ENCODE measurements around the gene CDC14B. TPM values are rescaled to one million over a fixed set of nuclear protein-coding genes. Genes with fewer than 3 reads are reported as not detected.
"Not testable (repeated sequence)": the region's sequence is repeated elsewhere in the genome, so short reads cannot be mapped to it uniquely, and the experiment has no call there.

CDC14B gene
- total RNA-seq, result 31.3 TPM

DNA sequence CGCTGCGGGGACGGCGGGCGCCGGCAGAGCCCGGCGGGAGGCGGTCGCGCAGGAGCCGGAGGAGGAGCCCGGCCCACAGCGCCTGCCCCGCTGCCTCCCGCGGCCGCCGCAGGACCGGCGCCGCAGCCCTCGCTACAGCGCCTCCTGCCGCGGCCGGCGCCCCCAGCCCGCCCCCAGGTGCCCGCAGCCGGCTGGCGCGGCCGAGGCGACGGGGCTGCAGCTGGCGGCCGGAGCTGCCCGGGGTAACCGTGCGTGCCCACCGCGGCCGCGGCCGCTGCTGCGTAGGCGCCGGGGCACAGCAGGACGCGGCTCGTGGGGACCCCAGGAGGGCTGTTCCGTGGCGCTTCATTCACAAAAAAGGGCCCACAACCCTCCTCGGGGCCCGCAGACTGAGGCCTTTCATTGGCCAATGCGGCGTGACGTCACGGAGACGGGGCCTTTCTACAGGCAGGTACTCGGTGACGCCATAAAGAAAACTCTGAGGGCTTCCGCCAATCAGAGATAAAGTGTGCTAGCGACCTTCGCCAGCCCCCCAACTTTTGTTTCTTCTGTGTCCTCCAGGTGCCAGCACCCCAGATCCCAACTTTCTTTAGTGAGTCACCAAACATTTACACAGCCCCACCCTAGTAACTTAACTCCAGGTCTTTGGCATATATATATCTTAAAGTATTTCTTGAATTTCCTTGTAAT is at the start of gene CDC14B:
CDC14B (minus strand) TSS at position 353 of the 690 bp plus-strand sequence. CDS start 465 bp downstream, outside the sequence.
- DNase-seq, result peak; percentile 97

DNA sequence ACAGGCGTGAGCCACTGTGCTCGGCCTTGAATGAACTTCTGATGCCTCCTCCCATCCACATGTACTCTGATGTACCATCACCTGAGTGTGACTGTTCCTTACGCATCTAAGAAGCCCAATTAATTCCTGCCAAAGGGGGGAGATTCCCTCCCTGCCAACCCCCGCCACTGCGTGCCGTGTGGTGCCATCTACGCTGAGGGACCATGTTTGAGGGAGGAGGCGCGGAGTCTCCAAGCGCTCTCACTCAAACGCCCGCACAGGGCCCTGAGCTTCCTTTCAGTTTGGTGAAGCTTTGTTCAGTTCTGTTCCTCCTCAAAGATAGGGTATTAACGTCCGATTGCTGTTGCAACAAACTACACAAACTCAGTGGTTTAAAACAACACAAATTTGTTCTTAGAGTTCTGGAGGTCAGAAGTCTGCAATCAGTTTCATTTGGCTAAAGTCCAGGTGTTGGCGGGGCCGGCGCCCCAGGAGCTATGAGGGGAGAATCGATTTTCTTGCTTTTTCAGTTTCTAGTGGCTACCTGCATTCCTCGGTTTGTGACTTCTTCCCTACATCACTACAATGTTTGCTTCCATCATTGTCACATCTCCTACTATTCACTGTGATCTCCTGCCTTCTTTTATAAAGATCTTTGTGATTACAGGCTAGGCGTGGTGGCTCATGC is 49.4 kb upstream of the CDC14B start:
- no peak for DNase-seq

DNA sequence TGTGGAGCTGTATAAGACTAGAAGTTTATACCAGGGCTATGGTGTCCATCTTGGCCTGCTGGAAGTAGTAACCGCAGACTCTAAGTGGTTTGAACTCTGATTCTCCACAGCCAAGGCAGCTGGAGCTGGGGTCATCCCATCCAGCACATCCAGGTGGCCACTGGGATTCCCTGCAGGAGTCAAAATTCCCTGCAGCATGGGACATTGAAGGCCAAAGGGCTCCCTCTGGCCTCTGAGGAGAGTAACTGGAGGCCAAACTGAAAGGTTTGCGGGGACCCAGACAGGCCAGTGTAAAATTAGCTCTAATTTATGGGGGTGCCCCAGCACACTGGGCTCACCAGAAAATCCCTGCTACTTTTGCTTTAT is 47.7 kb upstream of the CDC14B start:
- DNase-seq, result no peak

DNA sequence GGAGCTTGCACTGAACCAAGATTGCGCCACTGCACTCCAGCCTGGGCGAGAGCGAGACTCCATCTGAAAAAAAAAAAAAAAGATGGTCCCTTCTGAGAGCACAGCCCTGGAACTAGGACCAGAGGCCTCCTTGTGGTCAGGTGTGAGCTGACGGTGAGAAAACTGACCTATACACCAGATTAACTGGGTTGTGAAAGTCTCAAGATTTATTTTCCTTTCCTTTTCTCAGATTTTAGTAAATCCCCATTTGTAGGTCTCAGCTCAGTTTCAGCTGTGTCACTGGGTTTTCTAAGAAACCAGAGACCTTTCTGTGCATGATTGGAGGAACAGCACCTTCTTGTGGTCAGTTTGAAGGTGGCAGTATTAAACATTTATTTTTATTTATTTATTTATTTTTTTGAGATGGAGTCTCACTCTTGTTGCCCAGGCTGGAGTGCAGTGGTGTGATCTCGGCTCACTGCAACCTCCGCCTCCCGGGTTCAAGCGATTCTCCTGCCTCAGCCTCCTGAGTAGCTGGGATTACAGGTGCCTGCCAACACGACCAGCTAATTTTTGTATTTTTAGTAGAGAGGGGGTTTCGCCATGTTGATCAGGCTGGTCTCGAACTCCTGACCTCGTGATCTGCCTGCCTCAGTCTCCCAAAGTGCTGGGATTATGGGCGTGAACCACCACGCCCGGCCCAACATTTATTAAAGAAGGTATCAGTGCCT is 47.2 kb upstream of the CDC14B start:
- peak; percentile 69 for DNase-seq

DNA sequence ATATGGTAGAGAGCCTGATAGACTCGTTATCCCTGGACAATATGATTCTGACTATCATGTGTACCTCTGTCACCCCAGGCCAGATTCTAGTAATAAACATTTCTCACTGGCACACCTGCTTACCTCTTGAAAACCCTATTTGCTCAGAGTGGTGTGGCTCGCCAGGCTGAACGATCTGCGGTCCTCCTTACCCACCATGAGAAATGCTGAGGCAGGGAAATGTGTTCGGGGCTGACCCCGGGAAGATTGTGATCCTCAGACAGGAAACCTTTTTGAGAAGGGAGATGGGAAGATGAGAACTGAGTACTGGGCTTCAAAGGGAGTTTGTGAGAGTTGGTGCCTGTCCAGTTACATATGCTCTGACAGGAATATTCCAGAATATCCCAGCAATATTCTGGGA is 46.1 kb upstream of the CDC14B start:
- DNase-seq, result no peak

DNA sequence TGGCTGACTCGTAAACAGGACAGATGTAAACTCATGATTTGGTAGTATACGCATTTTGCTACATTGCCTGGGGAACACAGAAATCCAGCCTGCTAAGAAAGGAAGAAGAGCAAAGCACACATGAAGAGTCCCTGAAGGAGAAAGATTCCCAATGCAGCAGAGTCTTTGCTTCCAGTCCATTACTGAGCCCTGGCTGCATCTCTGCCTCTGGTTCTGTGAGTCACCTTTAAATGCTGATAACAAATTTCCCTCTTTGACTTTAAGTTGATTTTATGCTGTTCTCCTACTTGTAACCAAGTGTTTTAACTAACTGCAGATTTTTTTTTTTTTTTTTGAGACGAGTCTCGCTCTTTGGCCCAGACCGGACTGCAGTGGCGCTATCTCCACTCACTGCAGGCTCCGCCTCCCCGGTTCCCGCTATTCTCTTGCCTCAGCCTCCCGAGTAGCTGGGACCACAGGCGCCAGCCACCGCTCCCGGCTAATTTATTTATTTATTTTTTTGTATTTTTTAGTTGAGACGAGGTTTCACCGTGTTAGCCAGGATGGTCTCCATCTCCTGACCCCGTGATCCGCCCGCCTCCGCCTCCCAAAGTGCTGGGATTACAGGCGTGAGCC is 44.0 kb upstream of the CDC14B start:
- DNase-seq, result no peak

DNA sequence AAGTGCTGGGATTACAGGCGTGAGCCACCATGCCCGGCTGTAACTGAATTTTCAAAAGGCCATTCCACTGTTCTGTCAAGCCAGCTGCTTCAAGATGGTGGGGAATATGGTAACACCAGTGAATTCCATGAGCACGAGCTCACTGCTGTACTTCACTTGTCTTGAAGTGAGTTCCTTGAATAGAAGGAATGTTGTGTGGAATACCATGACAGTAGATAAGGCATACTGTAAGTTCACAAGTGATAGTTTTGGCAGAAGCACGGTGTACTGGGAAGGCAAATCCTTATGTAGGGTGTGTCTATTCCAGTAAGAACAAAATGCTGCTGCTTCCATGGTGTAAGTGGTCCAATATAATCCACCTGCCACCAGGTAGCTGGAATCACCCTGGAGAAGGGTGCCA is 42.1 kb upstream of the CDC14B start:
- no peak for DNase-seq

DNA sequence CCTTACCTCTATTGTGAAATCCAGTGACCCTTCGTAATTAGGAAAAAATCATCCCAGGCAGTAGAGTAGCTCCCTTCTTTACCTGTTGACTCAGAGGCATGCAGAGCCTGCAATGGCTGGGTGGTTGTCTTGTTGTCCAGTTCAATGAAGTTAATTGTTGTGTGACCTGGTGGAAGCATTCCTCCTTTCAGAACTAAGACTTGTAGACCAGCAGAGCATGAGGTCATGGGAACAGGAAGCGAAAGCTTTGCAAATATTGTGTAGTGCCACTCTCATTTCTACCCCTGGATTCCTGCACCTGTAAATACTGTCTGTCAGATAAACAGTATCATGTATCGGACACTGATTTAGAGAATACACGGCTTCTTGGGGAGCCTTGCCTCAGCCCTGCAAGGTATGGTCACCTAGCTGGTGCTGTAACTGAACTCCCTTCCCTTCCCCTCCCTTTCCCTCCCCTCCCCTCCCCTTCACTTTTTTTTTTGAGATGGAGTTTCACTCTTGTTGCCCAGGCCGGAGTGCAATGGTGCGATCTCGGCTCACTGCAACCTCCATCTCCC is 41.1 kb upstream of the CDC14B start:
- no peak for DNase-seq

DNA sequence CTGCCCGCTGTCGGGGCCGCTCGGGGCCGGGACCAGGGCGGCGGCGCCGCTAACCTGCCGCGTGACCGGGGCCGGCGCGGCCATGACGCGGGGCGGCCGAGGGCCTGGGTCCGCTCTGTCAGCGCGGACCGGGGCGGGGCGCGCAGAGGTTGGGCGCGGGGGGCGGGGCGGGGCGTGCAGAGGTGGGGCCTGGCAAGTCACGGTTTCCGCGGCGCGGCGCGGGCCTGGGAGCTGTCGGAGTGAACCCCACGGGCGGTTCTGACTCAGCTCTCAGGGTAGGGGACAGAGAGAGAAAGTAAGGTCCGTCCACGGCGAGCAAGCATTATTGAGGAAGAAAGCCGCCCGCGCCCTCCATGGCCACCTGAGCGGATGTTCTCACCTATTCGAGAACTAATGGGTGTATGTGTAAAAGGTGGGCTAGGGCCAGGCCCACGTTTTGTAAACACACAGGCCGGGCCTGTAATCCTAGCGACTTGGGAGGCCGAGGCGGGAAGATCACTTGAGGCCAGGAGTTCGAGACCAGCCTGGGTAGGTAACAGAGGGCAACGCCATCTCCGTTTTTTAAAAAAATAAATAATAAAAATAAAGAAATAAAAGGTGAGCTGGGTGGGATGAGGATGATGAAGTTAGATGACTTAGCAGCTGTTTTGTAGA is 35.7 kb upstream of the CDC14B start, which contains the start of gene PRXL2C:
PRXL2C (minus strand) TSS at position 120 of the 654 bp plus-strand sequence; CDS start at position 84, 36 bp downstream.
- DNase-seq, result peak; percentile 84

DNA sequence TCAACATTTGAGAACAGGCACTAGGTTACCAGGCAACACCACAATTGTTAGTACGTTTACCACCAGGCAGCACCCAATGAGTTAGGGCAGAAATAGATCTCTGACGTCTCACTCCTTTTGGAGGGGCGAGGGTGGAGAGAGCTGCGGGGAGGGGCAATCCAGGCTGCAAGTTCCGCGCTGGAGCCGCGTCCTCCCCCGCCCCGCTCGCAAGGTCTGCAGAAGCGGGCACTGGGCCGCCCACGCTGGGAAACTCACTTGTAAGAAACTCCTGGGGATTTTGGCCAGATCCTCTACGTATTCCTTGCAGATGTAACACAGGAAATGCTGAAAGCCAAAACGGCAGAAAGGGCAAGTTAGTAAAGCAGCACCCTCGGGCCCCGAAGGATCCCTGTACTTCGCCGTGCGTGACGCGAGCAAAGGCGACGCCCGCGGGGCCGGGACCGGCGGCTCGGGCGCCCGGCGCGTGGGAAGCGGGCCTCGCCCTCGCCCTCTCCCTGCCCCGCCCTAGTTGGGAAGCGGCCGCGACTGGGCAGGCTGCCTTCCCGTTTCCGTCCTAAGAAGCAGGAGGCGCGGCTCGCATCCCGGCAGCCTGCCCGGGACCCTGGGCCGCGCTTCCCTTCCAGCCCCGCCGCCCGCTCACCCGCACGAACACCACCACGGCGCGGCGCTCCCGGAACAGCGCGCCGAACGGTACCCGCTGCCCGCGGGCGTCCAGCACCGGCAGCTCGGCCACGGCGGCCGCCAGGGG is 35.0 kb upstream of the CDC14B start:
- DNase-seq, result peak; percentile 93

DNA sequence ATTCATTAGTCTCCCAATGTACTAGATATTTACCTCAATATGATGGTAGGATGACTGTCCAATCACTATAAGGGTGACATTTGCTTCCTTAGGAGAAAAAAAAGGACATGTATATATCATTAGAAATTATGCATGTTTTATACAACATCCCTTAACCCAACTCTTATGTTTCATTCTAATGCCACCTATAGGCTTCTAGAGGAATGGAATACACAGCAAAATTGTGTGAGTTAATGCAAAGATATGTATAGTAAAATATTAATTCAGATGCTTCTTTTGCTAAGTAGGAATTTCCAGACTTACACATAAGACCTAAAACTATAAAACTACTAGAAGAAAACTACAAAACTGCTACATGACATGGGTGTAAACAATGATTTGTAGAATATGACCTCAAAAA is 32.0 kb upstream of the CDC14B start:
- peak; percentile 34 for DNase-seq

DNA sequence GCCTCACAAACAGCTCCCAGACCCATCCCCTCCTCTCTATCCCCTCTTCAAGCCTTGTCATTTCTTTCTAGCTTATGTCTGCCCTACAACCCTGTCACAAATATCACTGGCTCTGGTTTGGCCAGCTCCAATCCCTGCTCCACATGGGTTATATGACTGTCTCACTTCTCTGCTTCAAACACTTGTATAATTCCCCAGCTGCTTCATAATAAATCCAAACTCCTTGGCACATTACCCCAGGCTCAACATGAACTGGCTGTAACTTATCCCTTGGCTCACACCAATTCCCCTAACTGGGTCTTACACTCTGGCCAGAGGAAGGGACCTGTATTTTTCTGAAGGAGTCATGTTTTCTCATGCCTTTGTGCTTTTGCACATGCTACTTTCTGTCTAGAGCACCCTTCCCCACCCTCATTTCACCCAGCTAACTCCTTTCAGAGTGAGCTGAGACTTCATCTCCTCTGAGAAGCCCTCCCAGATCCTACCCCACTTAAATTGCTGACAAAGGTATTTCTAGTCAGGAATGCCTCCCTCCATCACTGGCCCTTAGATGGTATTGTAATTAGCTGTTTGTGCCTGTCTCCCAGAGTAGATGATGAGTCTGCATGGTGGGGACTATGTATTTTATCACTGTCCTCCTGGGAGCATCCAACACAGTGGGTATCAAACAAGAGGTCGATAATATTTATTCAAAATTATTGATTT is 30.1 kb upstream of the CDC14B start:
- peak; percentile 47 for DNase-seq

DNA sequence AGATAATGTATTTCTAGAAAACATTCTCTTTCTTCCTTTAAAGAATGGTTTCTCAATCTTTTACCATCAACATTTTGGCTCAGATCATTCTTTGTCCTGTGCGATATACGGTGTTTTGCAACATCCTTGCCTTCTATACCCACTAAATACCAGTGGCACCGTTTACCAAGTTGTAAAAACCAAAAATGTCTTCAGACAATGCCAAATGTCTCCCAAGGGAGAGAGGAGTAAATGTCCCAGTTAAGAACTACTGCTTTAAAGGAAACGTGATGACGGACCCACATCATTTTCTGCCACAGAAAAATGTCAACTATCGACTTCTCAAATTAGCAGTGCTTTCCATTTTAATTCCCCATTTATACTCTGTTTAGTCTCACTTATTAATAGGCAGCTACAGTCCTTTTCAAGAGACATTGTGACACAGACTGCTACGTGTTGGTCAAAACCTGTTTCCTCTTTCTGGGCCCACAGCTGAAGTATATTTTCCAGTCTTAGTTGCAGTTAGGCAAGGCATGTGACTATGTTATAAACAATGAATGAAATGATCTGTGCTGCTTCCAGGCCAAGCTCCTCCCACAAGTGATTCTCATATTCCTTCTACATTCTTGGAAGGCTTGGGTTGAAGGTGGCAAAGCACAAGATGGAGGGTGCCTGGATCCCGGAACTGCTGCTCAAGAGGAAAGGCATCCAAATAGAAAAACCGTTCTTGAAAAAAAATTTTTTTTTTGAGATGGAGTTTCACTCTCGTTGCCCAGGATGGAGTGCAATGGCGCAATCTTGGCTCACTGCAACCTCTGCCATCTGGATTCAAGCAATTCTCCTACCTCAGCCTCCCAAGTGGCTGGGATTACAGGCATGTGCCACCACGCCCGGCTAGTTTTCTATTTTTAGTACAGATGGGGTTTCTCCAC is 26.7 kb upstream of the CDC14B start:
- peak; percentile 63 for DNase-seq

DNA sequence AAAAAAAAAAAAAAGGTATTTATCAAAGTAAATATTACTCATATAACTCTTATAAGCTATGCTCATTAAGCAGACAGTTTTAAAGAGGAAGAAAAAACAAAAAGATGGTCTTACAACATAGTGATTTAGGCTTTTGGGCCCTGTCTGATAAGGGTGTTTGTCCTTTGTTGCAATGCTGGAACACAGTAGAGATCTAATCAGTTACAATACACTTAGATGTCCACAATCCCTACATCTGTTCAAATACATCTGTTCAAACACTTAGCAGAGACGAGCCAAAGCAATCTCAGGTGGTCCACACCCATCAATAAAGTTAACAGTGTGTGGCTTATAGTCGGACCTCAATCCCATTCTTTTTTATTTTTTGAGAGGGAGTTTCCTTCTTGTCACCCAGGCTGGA is 24.5 kb upstream of the CDC14B start:
- DNase-seq, result no peak

DNA sequence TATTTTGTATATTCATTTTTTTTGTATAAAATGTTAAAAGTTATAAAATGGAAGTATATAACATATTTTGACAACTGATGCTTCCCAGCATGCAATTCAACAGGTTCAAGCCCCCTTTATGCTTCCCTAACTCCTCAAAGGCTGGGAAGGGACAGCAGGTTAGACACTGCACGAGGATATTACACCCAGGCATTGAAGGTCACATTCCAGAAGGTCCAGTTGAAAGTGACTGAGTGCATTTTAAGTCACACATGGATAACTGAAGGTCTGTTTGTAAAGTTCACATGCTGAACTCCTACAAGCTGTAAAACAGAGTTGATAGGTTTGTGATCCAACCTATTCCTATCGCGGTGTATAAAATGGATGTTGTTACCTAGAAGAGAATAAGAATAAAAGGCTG is 21.9 kb upstream of the CDC14B start:
- DNase-seq, result no peak

DNA sequence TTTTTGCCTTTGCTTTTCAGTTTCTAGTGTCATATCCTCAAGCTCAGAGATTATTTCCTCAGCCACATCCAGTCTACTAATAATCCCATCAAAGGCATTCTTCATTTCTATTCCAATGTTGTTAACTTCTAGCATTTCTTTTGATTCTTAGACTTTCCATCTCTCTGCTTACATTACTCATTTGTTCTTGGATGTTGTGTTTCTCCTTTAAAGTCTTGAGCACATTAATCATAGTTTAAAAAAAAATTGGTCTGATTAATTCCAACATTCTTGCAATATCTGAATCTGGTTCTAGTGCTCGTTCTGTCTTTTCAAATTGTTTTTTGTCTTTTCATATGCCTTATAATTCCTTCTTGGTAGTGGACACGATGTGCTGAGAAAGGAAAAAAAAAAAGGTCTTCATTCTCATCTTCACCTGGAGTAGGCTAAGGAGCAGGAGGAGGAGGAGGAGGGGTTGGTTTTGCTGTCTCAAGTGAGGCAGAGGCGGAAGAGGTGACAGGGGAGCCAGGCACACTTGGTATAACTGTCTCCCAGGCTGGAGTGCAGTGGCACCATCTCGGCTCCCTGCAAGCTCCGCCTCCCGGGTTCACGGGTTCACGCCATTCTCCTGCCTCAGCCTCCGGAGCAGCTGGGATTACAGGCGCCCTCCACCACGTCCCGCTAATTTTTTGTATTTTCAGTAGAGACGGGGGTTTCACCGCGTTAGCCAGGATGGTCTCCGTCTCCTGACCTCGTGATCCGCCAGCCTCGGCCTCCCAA is 19.1 kb upstream of the CDC14B start:
- no peak for DNase-seq

DNA sequence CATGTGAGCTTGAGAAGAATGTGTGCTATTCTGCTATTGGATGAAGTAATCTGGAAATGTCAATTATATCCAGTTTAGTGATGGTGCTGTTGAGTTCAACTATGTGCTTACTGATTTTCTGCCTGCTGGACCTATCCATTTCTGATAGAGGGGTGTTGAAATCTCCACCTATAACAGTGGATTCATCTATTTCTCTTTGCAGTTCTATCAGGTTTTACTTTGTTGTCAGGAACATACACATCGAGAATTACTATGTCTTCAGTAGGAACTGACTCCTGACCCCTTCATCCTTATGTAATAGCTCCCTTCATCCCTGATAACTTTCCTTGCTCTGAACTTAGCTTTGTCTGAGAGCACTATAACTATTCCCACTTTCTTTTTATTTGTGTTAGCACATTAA is 16.7 kb upstream of the CDC14B start:
- DNase-seq, result no peak

DNA sequence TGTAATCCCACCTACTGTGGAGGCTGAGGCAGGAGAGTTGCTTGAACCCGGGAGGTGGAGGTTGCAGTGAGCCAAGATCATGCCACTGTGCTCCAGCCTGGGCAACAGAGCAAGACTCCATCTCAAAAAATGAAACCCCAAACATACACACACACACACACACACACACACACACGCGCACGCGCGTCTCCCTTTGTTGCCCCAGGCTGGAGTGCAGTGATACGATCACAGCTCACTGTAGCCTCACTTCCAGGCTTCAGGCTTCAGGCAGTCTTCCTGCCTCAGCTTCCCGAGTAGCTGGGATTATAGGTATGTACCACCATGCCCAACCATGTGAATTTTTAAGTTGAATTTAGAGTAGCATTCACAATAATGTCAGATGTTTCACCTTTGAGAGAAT is 13.9 kb upstream of the CDC14B start:
- DNase-seq, result not testable (repeated sequence)

DNA sequence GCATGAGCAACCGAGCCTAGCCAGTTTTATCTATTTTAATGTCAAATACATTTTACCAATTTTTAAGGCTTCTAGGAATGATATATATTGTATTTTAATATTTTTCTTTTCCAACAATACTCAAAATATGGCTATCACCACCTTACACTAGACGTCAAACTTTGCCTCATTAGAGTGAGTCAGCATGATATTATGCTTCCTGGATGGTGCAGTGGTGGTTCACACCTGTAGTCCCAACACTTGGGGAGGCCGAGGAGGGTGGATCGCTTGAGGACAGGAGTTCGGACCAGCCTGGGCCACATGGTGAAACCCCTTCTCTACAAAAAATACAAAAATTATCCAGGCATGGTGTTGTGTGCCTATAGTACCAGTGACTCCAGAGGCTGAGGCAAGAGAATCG is 7.3 kb upstream of the CDC14B start:
- DNase-seq, result no peak
